ENCODE results near the gene CYB561D2.

The CYB561D2 gene

GRCh38 chr3:50318163-50318562, 32.5 kb upstream of the CYB561D2 start:
- WGBS, 2 experiments (ENCODE audit: insufficient coverage in 2 of 2), result 95 to 97% methylated on average over 11 of the region's 11 CpGs
- peaks cover 61% of the 10 kb centered on the region for H3K36me3 ChIP-seq (ENCODE audit: control insufficient read depth, insufficient read depth, low read length)

GRCh38 chr3:50318615-50319014, 32.0 kb upstream of the CYB561D2 start:
- no peak overlapping the region for H3K27ac ChIP-seq (ENCODE audit: low read depth, low read length, severe bottlenecking)
- H3K4me3 ChIP-seq (ENCODE audit: extremely low read depth, insufficient read depth, low read length, poor library complexity, severe bottlenecking), result no peak overlapping the region
- peaks cover 3% of the 10 kb centered on the region for H3K9me3 ChIP-seq (ENCODE audit: control insufficient read depth, low read length)
- WGBS, 2 experiments (ENCODE audit: insufficient coverage in 2 of 2), result 95 to 97% methylated on average over 9 to 10 of the region's 10 CpGs
- H3K4me1 ChIP-seq (ENCODE audit: control insufficient read depth, insufficient read depth, low read length, poor library complexity, severe bottlenecking), result peaks cover 48% of the 10 kb centered on the region
- peaks cover 58% of the 10 kb centered on the region for H3K36me3 ChIP-seq (ENCODE audit: control insufficient read depth, insufficient read depth, low read length)

More at GRCh38 chr3:50318163-50318562, 32.5 kb upstream of the CYB561D2 start:
- Histone ChIP-seq H3K27ac (ENCODE audit: low read depth, low read length, severe bottlenecking) (no peak overlapping the region), H3K4me1 (ENCODE audit: control insufficient read depth, insufficient read depth, low read length, poor library complexity, severe bottlenecking) (peaks cover 44% of the 10 kb centered on the region), H3K4me3 (ENCODE audit: extremely low read depth, insufficient read depth, low read length, poor library complexity, severe bottlenecking) (no peak overlapping the region), H3K9me3 (ENCODE audit: control insufficient read depth, low read length) (peaks cover 4% of the 10 kb centered on the region)

GRCh38 chr3:50319181-50319893, 31.3 kb upstream of the CYB561D2 start:
- Histone ChIP-seq H3K4me3 (ENCODE audit: extremely low read depth, insufficient read depth, low read length, poor library complexity, severe bottlenecking) (no peak overlapping the region), H3K36me3 (ENCODE audit: control insufficient read depth, insufficient read depth, low read length) (peaks cover 60% of the 10 kb centered on the region), H3K27ac (ENCODE audit: low read depth, low read length, severe bottlenecking) (no peak overlapping the region), H3K9me3 (ENCODE audit: control insufficient read depth, low read length) (no peaks in the 10 kb centered on the region), H3K4me1 (ENCODE audit: control insufficient read depth, insufficient read depth, low read length, poor library complexity, severe bottlenecking) (peaks cover 55% of the 10 kb centered on the region)
- 93 to 96% methylated on average over 11 to 16 of the region's 16 CpGs for WGBS, 2 experiments (ENCODE audit: insufficient coverage in 2 of 2)

GRCh38 chr3:50319894-50320625, 30.6 kb upstream of the CYB561D2 start:
- Histone ChIP-seq H3K4me3 (ENCODE audit: extremely low read depth, insufficient read depth, low read length, poor library complexity, severe bottlenecking) (peak overlapping the region; percentile 81), H3K36me3 (ENCODE audit: control insufficient read depth, insufficient read depth, low read length) (peaks cover 62% of the 10 kb centered on the region), H3K9me3 (ENCODE audit: control insufficient read depth, low read length) (no peaks in the 10 kb centered on the region), H3K4me1 (ENCODE audit: control insufficient read depth, insufficient read depth, low read length, poor library complexity, severe bottlenecking) (peaks cover 57% of the 10 kb centered on the region), H3K27ac (ENCODE audit: low read depth, low read length, severe bottlenecking) (no peak overlapping the region)
- WGBS, 2 experiments (ENCODE audit: insufficient coverage in 2 of 2), result 90 to 93% methylated on average over 26 to 29 of the region's 29 CpGs

- Histone ChIP-seq H3K9me3 (ENCODE audit: control insufficient read depth, low read length) (no peaks in the 10 kb centered on the region), H3K4me1 (ENCODE audit: control insufficient read depth, insufficient read depth, low read length, poor library complexity, severe bottlenecking) (peaks cover 57% of the 10 kb centered on the region), H3K4me3 (ENCODE audit: extremely low read depth, insufficient read depth, low read length, poor library complexity, severe bottlenecking) (peak overlapping the region; percentile 81), H3K36me3 (ENCODE audit: control insufficient read depth, insufficient read depth, low read length) (peaks cover 62% of the 10 kb centered on the region), H3K27ac (ENCODE audit: low read depth, low read length, severe bottlenecking) (peak overlapping the region; percentile 99)
- WGBS, 2 experiments (ENCODE audit: insufficient coverage in 2 of 2), result 0% methylated on average over 23 to 26 of the region's 45 CpGs
These were observed 29.8 kb upstream of the CYB561D2 start for GRCh38 chr3:50320853-50321335.

GRCh38 chr3:50321336-50322114, 29.1 kb upstream of the CYB561D2 start:
- 0 to 1% methylated on average over 34 to 44 of the region's 59 CpGs for WGBS, 2 experiments (ENCODE audit: insufficient coverage in 2 of 2)
- Histone ChIP-seq H3K27ac (ENCODE audit: low read depth, low read length, severe bottlenecking) (peak overlapping the region; percentile 99), H3K36me3 (ENCODE audit: control insufficient read depth, insufficient read depth, low read length) (peaks cover 62% of the 10 kb centered on the region), H3K4me3 (ENCODE audit: extremely low read depth, insufficient read depth, low read length, poor library complexity, severe bottlenecking) (peak overlapping the region; percentile 81), H3K4me1 (ENCODE audit: control insufficient read depth, insufficient read depth, low read length, poor library complexity, severe bottlenecking) (peaks cover 57% of the 10 kb centered on the region), H3K9me3 (ENCODE audit: control insufficient read depth, low read length) (no peaks in the 10 kb centered on the region)

- Histone ChIP-seq H3K4me1 (ENCODE audit: control insufficient read depth, insufficient read depth, low read length, poor library complexity, severe bottlenecking) (peaks cover 56% of the 10 kb centered on the region), H3K27ac (ENCODE audit: low read depth, low read length, severe bottlenecking) (peak overlapping the region; percentile 99), H3K36me3 (ENCODE audit: control insufficient read depth, insufficient read depth, low read length) (peaks cover 58% of the 10 kb centered on the region), H3K4me3 (ENCODE audit: extremely low read depth, insufficient read depth, low read length, poor library complexity, severe bottlenecking) (peak overlapping the region; percentile 81), H3K9me3 (ENCODE audit: control insufficient read depth, low read length) (no peaks in the 10 kb centered on the region)
- WGBS, 2 experiments (ENCODE audit: insufficient coverage in 2 of 2), result 7 to 15% methylated on average over 14 of the region's 14 CpGs
These were observed 28.6 kb upstream of the CYB561D2 start for GRCh38 chr3:50322115-50322385.

- WGBS, 2 experiments (ENCODE audit: insufficient coverage in 2 of 2), result 22 to 25% methylated on average over 13 to 23 of the region's 31 CpGs
- Histone ChIP-seq H3K36me3 (ENCODE audit: control insufficient read depth, insufficient read depth, low read length) (peaks cover 53% of the 10 kb centered on the region), H3K4me1 (ENCODE audit: control insufficient read depth, insufficient read depth, low read length, poor library complexity, severe bottlenecking) (peaks cover 56% of the 10 kb centered on the region), H3K9me3 (ENCODE audit: control insufficient read depth, low read length) (no peaks in the 10 kb centered on the region), H3K27ac (ENCODE audit: low read depth, low read length, severe bottlenecking) (peak within 1 kb of the TSS; percentile 99), H3K4me3 (ENCODE audit: extremely low read depth, insufficient read depth, low read length, poor library complexity, severe bottlenecking) (peak within 1 kb of the TSS; percentile 81)
These were observed 28.1 kb upstream of the CYB561D2 start, which contains the start of gene HYAL2 for GRCh38 chr3:50322386-50323091. Gene HYAL2 (minus strand): TSS chr3:50322745. CDS start chr3:50320489, 2,256 bp downstream.

GRCh38 chr3:50323092-50323600, 27.5 kb upstream of the CYB561D2 start:
- Histone ChIP-seq H3K9me3 (ENCODE audit: control insufficient read depth, low read length) (no peaks in the 10 kb centered on the region), H3K4me3 (ENCODE audit: extremely low read depth, insufficient read depth, low read length, poor library complexity, severe bottlenecking) (peak overlapping the region; percentile 81), H3K4me1 (ENCODE audit: control insufficient read depth, insufficient read depth, low read length, poor library complexity, severe bottlenecking) (peaks cover 50% of the 10 kb centered on the region), H3K27ac (ENCODE audit: low read depth, low read length, severe bottlenecking) (peak overlapping the region; percentile 99), H3K36me3 (ENCODE audit: control insufficient read depth, insufficient read depth, low read length) (peaks cover 47% of the 10 kb centered on the region)
- 63 to 74% methylated on average over 3 to 4 of the region's 4 CpGs for WGBS, 2 experiments (ENCODE audit: insufficient coverage in 2 of 2)

Measured in mesodermal cell (in vitro differentiated cells).